ENCODE measurements around the gene NDC1.

DNA sequence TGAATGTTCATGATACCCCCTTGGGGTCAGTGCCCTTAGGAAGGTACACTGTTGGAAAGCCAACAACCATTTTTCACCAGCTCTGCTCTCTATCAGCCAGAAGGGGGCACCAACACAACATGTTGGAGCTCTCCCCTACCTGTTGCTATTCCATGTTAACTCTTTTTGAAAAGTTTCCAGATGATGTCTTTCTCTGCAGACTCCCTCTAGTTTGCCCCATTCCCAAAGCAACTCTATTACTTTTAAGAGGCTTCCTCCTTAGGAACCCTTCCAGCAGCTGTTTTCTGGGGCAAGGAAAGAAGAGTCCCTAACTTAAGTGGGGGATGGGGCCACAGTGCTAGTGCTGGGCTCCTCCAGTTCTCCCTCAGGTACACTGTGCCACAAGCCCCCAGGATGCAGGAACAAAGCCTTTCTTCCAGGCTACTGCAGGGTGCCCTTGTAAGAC lies 22.9 kb upstream of the NDC1 start:
- TF ChIP-seq POLR2AphosphoS5 (IDR thresholded peaks at IDR 0.05), result no peak
- TF ChIP-seq, protein P1, sequence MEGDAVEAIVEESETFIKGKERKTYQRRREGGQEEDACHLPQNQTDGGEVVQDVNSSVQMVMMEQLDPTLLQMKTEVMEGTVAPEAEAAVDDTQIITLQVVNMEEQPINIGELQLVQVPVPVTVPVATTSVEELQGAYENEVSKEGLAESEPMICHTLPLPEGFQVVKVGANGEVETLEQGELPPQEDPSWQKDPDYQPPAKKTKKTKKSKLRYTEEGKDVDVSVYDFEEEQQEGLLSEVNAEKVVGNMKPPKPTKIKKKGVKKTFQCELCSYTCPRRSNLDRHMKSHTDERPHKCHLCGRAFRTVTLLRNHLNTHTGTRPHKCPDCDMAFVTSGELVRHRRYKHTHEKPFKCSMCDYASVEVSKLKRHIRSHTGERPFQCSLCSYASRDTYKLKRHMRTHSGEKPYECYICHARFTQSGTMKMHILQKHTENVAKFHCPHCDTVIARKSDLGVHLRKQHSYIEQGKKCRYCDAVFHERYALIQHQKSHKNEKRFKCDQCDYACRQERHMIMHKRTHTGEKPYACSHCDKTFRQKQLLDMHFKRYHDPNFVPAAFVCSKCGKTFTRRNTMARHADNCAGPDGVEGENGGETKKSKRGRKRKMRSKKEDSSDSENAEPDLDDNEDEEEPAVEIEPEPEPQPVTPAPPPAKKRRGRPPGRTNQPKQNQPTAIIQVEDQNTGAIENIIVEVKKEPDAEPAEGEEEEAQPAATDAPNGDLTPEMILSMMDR (IDR thresholded peaks at IDR 0.05 in 8 of 11, conservative IDR thresholded peaks at IDR 0.05 in 3 of 11), result peak in 10 of 11 experiments; percentile 34 to 82 (median 68)

All from spleen (tissue), 7 donors.